ENCODE data around the gene ITGA7.

ITGA7 gene, protein sequence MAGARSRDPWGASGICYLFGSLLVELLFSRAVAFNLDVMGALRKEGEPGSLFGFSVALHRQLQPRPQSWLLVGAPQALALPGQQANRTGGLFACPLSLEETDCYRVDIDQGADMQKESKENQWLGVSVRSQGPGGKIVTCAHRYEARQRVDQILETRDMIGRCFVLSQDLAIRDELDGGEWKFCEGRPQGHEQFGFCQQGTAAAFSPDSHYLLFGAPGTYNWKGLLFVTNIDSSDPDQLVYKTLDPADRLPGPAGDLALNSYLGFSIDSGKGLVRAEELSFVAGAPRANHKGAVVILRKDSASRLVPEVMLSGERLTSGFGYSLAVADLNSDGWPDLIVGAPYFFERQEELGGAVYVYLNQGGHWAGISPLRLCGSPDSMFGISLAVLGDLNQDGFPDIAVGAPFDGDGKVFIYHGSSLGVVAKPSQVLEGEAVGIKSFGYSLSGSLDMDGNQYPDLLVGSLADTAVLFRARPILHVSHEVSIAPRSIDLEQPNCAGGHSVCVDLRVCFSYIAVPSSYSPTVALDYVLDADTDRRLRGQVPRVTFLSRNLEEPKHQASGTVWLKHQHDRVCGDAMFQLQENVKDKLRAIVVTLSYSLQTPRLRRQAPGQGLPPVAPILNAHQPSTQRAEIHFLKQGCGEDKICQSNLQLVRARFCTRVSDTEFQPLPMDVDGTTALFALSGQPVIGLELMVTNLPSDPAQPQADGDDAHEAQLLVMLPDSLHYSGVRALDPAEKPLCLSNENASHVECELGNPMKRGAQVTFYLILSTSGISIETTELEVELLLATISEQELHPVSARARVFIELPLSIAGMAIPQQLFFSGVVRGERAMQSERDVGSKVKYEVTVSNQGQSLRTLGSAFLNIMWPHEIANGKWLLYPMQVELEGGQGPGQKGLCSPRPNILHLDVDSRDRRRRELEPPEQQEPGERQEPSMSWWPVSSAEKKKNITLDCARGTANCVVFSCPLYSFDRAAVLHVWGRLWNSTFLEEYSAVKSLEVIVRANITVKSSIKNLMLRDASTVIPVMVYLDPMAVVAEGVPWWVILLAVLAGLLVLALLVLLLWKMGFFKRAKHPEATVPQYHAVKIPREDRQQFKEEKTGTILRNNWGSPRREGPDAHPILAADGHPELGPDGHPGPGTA

GRCh38 chr12:55707841-55708694 lies at the start of gene ITGA7:
ITGA7 (minus strand) TSS chr12:55707904; CDS start chr12:55707682, 222 bp downstream.
- peak; percentile 94 for DNase-seq (ENCODE audit: low read depth, low spot score)
- Histone ChIP-seq H3K36me3 (ENCODE audit: control insufficient read depth, insufficient read depth, low read length) (no peaks in the 10 kb centered on the region), H3K27me3 (ENCODE audit: control insufficient read depth, insufficient read depth, low read length) (no peaks in the 10 kb centered on the region), H3K4me1 (ENCODE audit: control insufficient read depth, insufficient read depth, low read length) (no peaks in the 10 kb centered on the region; the same call in 1 of the 2 replicates), H3K4me3 (ENCODE audit: low read length) (peak within 1 kb of the TSS; percentile 46; the same call in 1 of the 2 replicates), H3K9me3 (ENCODE audit: control insufficient read depth, insufficient read depth, low read length) (no peaks in the 10 kb centered on the region), H3K27ac (ENCODE audit: low read length) (no peak within 1 kb of the TSS)
- WGBS (ENCODE audit: insufficient coverage, insufficient read length) = no CpG with 5 or more reads among the region's 39 CpGs

- H3K27me3 ChIP-seq (ENCODE audit: control insufficient read depth, insufficient read depth, low read length) = no peaks in the 10 kb centered on the region
- H3K27ac ChIP-seq (ENCODE audit: low read length) = no peak overlapping the region
- no peaks in the 10 kb centered on the region for H3K9me3 ChIP-seq (ENCODE audit: control insufficient read depth, insufficient read depth, low read length)
- H3K4me1 ChIP-seq (ENCODE audit: control insufficient read depth, insufficient read depth, low read length) = no peaks in the 10 kb centered on the region
- H3K4me3 ChIP-seq (ENCODE audit: low read length) = no peak overlapping the region
- no CpG with 5 or more reads among the region's 2 CpGs for WGBS (ENCODE audit: insufficient coverage, insufficient read length)
- H3K36me3 ChIP-seq (ENCODE audit: control insufficient read depth, insufficient read depth, low read length) = peaks cover 6% of the 10 kb centered on the region; the same call in 1 of the 2 replicates
- DNase-seq (ENCODE audit: low read depth, low spot score) = no peak
Observed at GRCh38 chr12:55755246-55755645, 47.5 kb upstream of the ITGA7 start.

DNA sequence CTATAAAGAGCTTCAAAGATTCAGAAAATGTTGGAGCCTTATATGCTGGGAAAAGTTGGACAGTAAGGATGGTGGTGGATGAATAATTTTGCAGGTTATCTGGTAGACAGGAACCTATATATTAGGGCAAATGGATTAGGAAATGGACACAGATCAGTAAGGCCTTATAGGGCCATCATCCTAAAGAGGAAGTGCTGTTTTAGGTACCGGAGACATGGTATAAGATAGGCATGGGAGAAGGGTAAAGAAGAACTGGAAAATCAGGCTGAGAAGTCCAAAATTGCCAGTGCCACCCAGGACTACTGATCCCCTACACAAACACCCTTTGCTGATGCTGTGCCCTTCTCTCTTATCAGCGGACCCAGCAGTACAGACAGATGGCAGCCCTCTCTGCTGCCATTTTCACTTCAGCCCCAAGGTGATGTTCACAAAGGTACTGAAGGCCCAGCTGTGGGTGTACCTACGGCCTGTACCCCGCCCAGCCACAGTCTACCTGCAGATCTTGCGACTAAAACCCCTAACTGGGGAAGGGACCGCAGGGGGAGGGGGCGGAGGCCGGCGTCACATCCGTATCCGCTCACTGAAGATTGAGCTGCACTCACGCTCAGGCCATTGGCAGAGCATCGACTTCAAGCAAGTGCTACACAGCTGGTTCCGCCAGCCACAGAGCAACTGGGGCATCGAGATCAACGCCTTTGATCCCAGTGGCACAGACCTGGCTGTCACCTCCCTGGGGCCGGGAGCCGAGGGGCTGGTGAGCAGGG lies 40.7 kb upstream of the ITGA7 start:
- H3K27me3 ChIP-seq (ENCODE audit: control insufficient read depth, insufficient read depth, low read length) = no peaks in the 10 kb centered on the region
- H3K9me3 ChIP-seq (ENCODE audit: control insufficient read depth, insufficient read depth, low read length) = no peaks in the 10 kb centered on the region
- no peak for DNase-seq (ENCODE audit: low read depth, low spot score)
- WGBS (ENCODE audit: insufficient coverage, insufficient read length) = no CpG with 5 or more reads among the region's 18 CpGs
- peaks cover 22% of the 10 kb centered on the region; the same call in 1 of the 2 replicates for H3K36me3 ChIP-seq (ENCODE audit: control insufficient read depth, insufficient read depth, low read length)
- no peak overlapping the region for H3K27ac ChIP-seq (ENCODE audit: low read length)
- peaks cover 8% of the 10 kb centered on the region for H3K4me1 ChIP-seq (ENCODE audit: control insufficient read depth, insufficient read depth, low read length)
- H3K4me3 ChIP-seq (ENCODE audit: low read length) = no peak overlapping the region; the same call in 1 of the 2 replicates

DNA sequence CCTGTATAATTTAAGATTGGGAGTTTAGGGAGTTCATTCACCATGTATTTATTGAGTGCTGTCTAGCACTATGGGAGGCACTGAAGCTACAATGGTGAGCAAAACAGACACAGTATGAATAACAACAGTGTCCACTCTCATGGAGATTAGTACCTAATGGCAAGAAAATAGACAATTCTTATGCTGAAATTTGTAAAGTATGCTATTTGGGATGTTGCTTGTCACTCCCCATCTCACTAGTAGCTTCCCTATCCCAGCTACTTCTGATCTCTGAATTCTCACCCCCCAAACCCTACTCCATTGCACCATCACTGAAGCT lies 39.2 kb upstream of the ITGA7 start:
- Histone ChIP-seq H3K4me1 (ENCODE audit: control insufficient read depth, insufficient read depth, low read length) (peaks cover 10% of the 10 kb centered on the region), H3K27me3 (ENCODE audit: control insufficient read depth, insufficient read depth, low read length) (no peaks in the 10 kb centered on the region), H3K4me3 (ENCODE audit: low read length) (no peak overlapping the region), H3K27ac (ENCODE audit: low read length) (no peak overlapping the region), H3K36me3 (ENCODE audit: control insufficient read depth, insufficient read depth, low read length) (peaks cover 22% of the 10 kb centered on the region; the same call in 1 of the 2 replicates), H3K9me3 (ENCODE audit: control insufficient read depth, insufficient read depth, low read length) (no peaks in the 10 kb centered on the region)
- DNase-seq (ENCODE audit: low read depth, low spot score) = no peak

GRCh38 chr12:55746174-55746912 lies 38.6 kb upstream of the ITGA7 start:
- no CpG with 5 or more reads among the region's 3 CpGs for WGBS (ENCODE audit: insufficient coverage, insufficient read length)
- Histone ChIP-seq H3K27me3 (ENCODE audit: control insufficient read depth, insufficient read depth, low read length) (no peaks in the 10 kb centered on the region), H3K36me3 (ENCODE audit: control insufficient read depth, insufficient read depth, low read length) (peaks cover 19% of the 10 kb centered on the region; the same call in 1 of the 2 replicates), H3K4me1 (ENCODE audit: control insufficient read depth, insufficient read depth, low read length) (peaks cover 10% of the 10 kb centered on the region), H3K4me3 (ENCODE audit: low read length) (peak overlapping the region; percentile 15; the same call in 1 of the 2 replicates), H3K9me3 (ENCODE audit: control insufficient read depth, insufficient read depth, low read length) (no peaks in the 10 kb centered on the region), H3K27ac (ENCODE audit: low read length) (no peak overlapping the region)
- DNase-seq (ENCODE audit: low read depth, low spot score) = no peak

DNA sequence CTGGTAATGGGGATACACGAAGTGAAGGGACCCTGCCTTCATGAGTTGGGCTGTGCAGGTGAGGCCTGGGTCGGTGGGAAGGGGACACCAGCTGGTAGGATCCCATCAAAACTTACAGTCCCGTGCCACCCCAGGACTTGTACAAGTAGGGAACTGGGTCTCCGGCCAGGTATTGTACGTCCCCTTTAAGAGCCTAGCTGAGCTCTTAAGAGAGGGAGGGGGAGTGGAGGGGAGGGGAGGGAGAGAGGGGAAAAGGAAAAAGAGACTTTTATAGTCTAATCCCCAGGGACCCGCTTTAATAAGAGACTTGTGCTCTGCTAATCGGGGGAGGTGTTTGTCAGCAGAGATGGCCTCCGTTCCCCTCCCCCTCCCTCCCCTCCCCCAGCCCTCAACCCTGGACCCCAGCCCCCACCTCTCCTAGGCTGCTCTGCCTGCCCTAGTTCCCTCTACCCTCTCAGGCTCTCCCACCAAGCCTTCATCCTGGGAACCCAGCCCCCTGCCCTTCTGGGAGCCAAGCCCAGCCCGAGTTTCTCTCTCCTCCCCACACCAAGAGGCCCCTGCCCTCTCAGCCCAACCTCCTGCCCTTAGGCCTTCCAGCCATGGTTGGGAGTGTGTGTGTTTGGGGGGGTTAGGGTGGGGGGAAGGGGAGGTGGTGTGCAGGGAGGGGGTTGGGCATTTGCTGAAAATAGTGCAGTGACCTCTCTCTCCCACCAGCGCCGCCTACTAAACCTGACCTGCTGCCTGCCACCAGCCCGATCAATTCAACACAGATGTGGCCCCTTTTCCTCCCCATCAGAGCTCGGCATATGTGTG lies 37.9 kb upstream of the ITGA7 start:
- Histone ChIP-seq H3K27me3 (ENCODE audit: control insufficient read depth, insufficient read depth, low read length) (no peaks in the 10 kb centered on the region), H3K9me3 (ENCODE audit: control insufficient read depth, insufficient read depth, low read length) (no peaks in the 10 kb centered on the region), H3K27ac (ENCODE audit: low read length) (no peak overlapping the region), H3K4me3 (ENCODE audit: low read length) (peak overlapping the region; percentile 34; the same call in 1 of the 2 replicates), H3K4me1 (ENCODE audit: control insufficient read depth, insufficient read depth, low read length) (peaks cover 10% of the 10 kb centered on the region), H3K36me3 (ENCODE audit: control insufficient read depth, insufficient read depth, low read length) (peaks cover 16% of the 10 kb centered on the region; the same call in 1 of the 2 replicates)
- DNase-seq (ENCODE audit: low read depth, low spot score) = no peak
- WGBS (ENCODE audit: insufficient coverage, insufficient read length) = no CpG with 5 or more reads among the region's 13 CpGs

- Histone ChIP-seq H3K36me3 (ENCODE audit: control insufficient read depth, insufficient read depth, low read length) (peaks cover 11% of the 10 kb centered on the region; the same call in 1 of the 2 replicates), H3K4me1 (ENCODE audit: control insufficient read depth, insufficient read depth, low read length) (peaks cover 10% of the 10 kb centered on the region), H3K27ac (ENCODE audit: low read length) (no peak overlapping the region), H3K9me3 (ENCODE audit: control insufficient read depth, insufficient read depth, low read length) (no peaks in the 10 kb centered on the region), H3K27me3 (ENCODE audit: control insufficient read depth, insufficient read depth, low read length) (no peaks in the 10 kb centered on the region), H3K4me3 (ENCODE audit: low read length) (peak overlapping the region; percentile 93)
- WGBS (ENCODE audit: insufficient coverage, insufficient read length) = no CpG with 5 or more reads among the region's 11 CpGs
- no peak for DNase-seq (ENCODE audit: low read depth, low spot score)
Observed at GRCh38 chr12:55744340-55745030, 36.8 kb upstream of the ITGA7 start.
